WTC11 (cell line): Measurements from ENCODE around the gene RIPPLY1. TPM values are rescaled to one million over a fixed set of nuclear protein-coding genes. Genes with fewer than 3 reads are reported as not detected.

Source experiments
- ATAC-seq: fragments of 200-7000 bp; cut with Tn5 transposase; 2 replicates; pipeline ENCODE4 v1.10.0; 2021; ENCODE audit warnings: mild to moderate bottlenecking, moderate library complexity
- CTCF ChIA-PET: fragments of 300-600 bp; sonication (Branson Sonifier 250); formaldehyde crosslinking; loops from one replicate; lab custom pipeline; 2021; ENCODE audit warnings: antibody characterized with exemption; lab: Charles Lee
- POLR2A ChIA-PET: fragments of 350-600 bp; sonication (Branson Sonifier 250); formaldehyde crosslinking; loops from one replicate; lab custom pipeline; 2021; ENCODE audit warnings: antibody characterized with exemption; lab: Charles Lee
- DNase-seq: peaks from one replicate; pipeline ENCODE4 v3.0.0; 2021; ENCODE audit warnings: low spot score
- H3K27ac Mint-ChIP-seq: 2 replicates; pipeline ENCODE4 v1.8.0; 2021; ENCODE audit warnings: mixed read lengths
- H3K27me3 Mint-ChIP-seq: 2 replicates; pipeline ENCODE4 v1.8.0; 2021; ENCODE audit warnings: low read depth, mild to moderate bottlenecking, moderate library complexity, mixed read lengths
- H3K36me3 Mint-ChIP-seq: 2 replicates; pipeline ENCODE4 v1.8.0; 2021; ENCODE audit warnings: mixed read lengths
- H3K4me1 Mint-ChIP-seq: 2 replicates; pipeline ENCODE4 v1.8.0; 2022; ENCODE audit warnings: mixed read lengths
- H3K4me3 Mint-ChIP-seq: 2 replicates; pipeline ENCODE4 v1.8.0; 2021; ENCODE audit warnings: mild to moderate bottlenecking, moderate library complexity, mixed read lengths
- H3K9me3 Mint-ChIP-seq: 2 replicates; pipeline ENCODE4 v1.8.0; 2021; ENCODE audit warnings: mixed read lengths
- CBFB ChIP-seq: sonication (generic); formaldehyde crosslinking; IDR thresholded peaks from 2 replicates; pipeline ENCODE4 v1.8.1; 2022; ENCODE audit warnings: mild to moderate bottlenecking, low read depth, missing genetic modification reagents
- ESRRA ChIP-seq: sonication (generic); formaldehyde crosslinking; IDR thresholded peaks from 2 replicates; pipeline ENCODE4 v1.8.1; 2022; ENCODE audit warnings: mild to moderate bottlenecking, missing genetic modification reagents, borderline replicate concordance
- FOXJ3 ChIP-seq: sonication (generic); formaldehyde crosslinking; IDR thresholded peaks from 2 replicates; pipeline ENCODE4 v1.9.0; 2021; ENCODE audit warnings: missing genetic modification reagents, mild to moderate bottlenecking, borderline replicate concordance
- FOXK1 ChIP-seq: sonication (generic); formaldehyde crosslinking; IDR thresholded peaks from 2 replicates; pipeline ENCODE4 v1.8.0; 2022; ENCODE audit warnings: mild to moderate bottlenecking, moderate library complexity, missing genetic modification reagents
- NR2C2 ChIP-seq: sonication (generic); formaldehyde crosslinking; IDR thresholded peaks from 2 replicates; pipeline ENCODE4 v1.8.0; 2022; ENCODE audit warnings: mild to moderate bottlenecking, missing genetic modification reagents
- RELA ChIP-seq: sonication (generic); formaldehyde crosslinking; IDR thresholded peaks from 2 replicates; pipeline ENCODE4 v1.8.1; 2022; ENCODE audit warnings: missing genetic modification reagents, mild to moderate bottlenecking, borderline replicate concordance
- SMAD3 ChIP-seq: sonication (generic); formaldehyde crosslinking; IDR thresholded peaks from 2 replicates; pipeline ENCODE4 v1.8.0; 2022; ENCODE audit warnings: missing genetic modification reagents, mild to moderate bottlenecking, borderline replicate concordance
- ZNF219 ChIP-seq: sonication (generic); formaldehyde crosslinking; IDR thresholded peaks from 2 replicates; pipeline ENCODE4 v1.8.0; 2023; ENCODE audit warnings: missing genetic modification reagents, mild to moderate bottlenecking, borderline replicate concordance
- ZNF232 ChIP-seq: sonication (generic); formaldehyde crosslinking; IDR thresholded peaks from 2 replicates; pipeline ENCODE4 v1.8.0; 2022; ENCODE audit warnings: mild to moderate bottlenecking, missing genetic modification reagents
- ZNF263 ChIP-seq: sonication (generic); formaldehyde crosslinking; IDR thresholded peaks from 2 replicates; pipeline ENCODE4 v1.8.1; 2022; ENCODE audit warnings: low read depth, mild to moderate bottlenecking, moderate library complexity, missing genetic modification reagents
- ZNF416 ChIP-seq: fragments of 250-450 bp; sonication (Bioruptor Pico); IDR thresholded peaks from 2 replicates; pipeline ENCODE4 v1.9.0; 2021; ENCODE audit warnings: mild to moderate bottlenecking, inconsistent platforms
- total RNA-seq: library from RNA; stranded (reverse); gene quantifications from 3 replicates; pipeline ENCODE4 v1.2.3, GENCODE V29; 2021
- TF ChIP-seq, protein P1 (sequence below): sonication (generic); formaldehyde crosslinking; IDR thresholded peaks from 2 replicates; pipeline ENCODE4 v1.8.1; 2023; ENCODE audit warnings: mild to moderate bottlenecking, missing genetic modification reagents
- TF ChIP-seq, protein P2 (sequence below): fragments of 250-450 bp; sonication (Bioruptor Pico); IDR thresholded peaks from 2 replicates; pipeline ENCODE4 v1.9.0; 2021; ENCODE audit warnings: mild to moderate bottlenecking
- TF ChIP-seq, protein P3 (sequence below): sonication (generic); formaldehyde crosslinking; IDR thresholded peaks from 2 replicates; pipeline ENCODE4 v1.8.0; 2023; ENCODE audit warnings: missing genetic modification reagents
- TF ChIP-seq, protein P4 (sequence below): sonication (generic); formaldehyde crosslinking; IDR thresholded peaks from 2 replicates; pipeline ENCODE4 v1.8.1; 2022; ENCODE audit warnings: missing genetic modification reagents, borderline replicate concordance
- TF ChIP-seq, protein P5 (sequence below): sonication (generic); formaldehyde crosslinking; IDR thresholded peaks from 2 replicates; pipeline ENCODE4 v1.8.1; 2022; ENCODE audit warnings: mild to moderate bottlenecking, missing genetic modification reagents, moderate library complexity, borderline replicate concordance
- TF ChIP-seq, protein P6 (sequence below): sonication (generic); formaldehyde crosslinking; IDR thresholded peaks from 2 replicates; pipeline ENCODE4 v1.8.0; 2022; ENCODE audit warnings: mild to moderate bottlenecking, missing genetic modification reagents
- TF ChIP-seq, protein P7 (sequence below): sonication (generic); formaldehyde crosslinking; IDR thresholded peaks from 2 replicates; pipeline ENCODE4 v1.8.1; 2023; ENCODE audit warnings: mild to moderate bottlenecking, missing genetic modification reagents, borderline replicate concordance
- TF ChIP-seq, protein P8 (sequence below): sonication (generic); formaldehyde crosslinking; IDR thresholded peaks from 2 replicates; pipeline ENCODE4 v1.8.1; 2022; ENCODE audit warnings: mild to moderate bottlenecking, moderate library complexity, missing genetic modification reagents
- TF ChIP-seq, protein P9 (sequence below): sonication (generic); formaldehyde crosslinking; IDR thresholded peaks from 2 replicates; pipeline ENCODE4 v1.8.1; 2023; ENCODE audit warnings: mild to moderate bottlenecking, missing genetic modification reagents, moderate library complexity

The RIPPLY1 gene
- total RNA-seq, 1 experiment from 2014 or later: not detected

DNA sequence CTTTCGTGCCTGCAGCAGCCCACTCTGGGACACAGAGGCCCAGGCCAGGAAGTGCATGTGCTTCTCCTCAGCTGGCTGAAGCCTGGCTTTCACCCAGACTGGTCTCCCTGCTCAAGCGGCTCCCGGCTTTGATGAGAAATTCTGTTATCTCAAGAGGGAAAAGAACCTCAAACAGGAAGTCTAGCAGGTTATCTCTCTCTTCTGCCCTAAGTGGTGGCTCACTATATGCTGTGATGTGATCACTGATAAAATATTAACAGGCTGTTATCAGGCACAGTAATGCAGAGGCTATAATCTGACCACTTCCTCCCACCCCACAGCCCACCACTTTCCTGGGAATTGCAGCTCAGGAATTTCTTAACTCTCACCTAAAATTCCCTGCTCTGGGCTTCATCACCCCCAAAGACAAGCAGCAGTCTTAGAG lies 30.4 kb upstream of the RIPPLY1 start:
- Mint-ChIP-seq H3K4me3 (no peak overlapping the region), H3K27ac (no peak overlapping the region), H3K36me3 (no peaks in the 10 kb centered on the region), H3K4me1 (no peaks in the 10 kb centered on the region), H3K9me3 (no peaks in the 10 kb centered on the region)
- POLR2A ChIA-PET: no interaction called here
- DNase-seq (no peak), ATAC-seq (no peak)
- CTCF ChIA-PET: interaction anchor here (1.7 to 1.8 kb wide), 2 partner anchors 27 to 38 kb away, joined by 3 to 7 read pairs; no protein-coding TSS in a partner anchor
- TF ChIP-seq ZNF219 (CRISPR knock-in tag) (no peak), ZNF232 (CRISPR knock-in tag) (no peak), NR2C2 (CRISPR knock-in tag) (no peak), ZNF263 (CRISPR knock-in tag) (no peak), SMAD3 (CRISPR knock-in tag) (no peak), RELA (CRISPR knock-in tag) (no peak), FOXJ3 (CRISPR knock-in tag) (no peak), ZNF416 (CRISPR knock-in tag) (no peak), CBFB (no peak), ESRRA (CRISPR knock-in tag) (no peak), FOXK1 (CRISPR knock-in tag) (no peak)
- TF ChIP-seq, protein P1, sequence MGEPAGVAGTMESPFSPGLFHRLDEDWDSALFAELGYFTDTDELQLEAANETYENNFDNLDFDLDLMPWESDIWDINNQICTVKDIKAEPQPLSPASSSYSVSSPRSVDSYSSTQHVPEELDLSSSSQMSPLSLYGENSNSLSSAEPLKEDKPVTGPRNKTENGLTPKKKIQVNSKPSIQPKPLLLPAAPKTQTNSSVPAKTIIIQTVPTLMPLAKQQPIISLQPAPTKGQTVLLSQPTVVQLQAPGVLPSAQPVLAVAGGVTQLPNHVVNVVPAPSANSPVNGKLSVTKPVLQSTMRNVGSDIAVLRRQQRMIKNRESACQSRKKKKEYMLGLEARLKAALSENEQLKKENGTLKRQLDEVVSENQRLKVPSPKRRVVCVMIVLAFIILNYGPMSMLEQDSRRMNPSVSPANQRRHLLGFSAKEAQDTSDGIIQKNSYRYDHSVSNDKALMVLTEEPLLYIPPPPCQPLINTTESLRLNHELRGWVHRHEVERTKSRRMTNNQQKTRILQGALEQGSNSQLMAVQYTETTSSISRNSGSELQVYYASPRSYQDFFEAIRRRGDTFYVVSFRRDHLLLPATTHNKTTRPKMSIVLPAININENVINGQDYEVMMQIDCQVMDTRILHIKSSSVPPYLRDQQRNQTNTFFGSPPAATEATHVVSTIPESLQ (CRISPR knock-in tag): no peak
- TF ChIP-seq, protein P2, sequence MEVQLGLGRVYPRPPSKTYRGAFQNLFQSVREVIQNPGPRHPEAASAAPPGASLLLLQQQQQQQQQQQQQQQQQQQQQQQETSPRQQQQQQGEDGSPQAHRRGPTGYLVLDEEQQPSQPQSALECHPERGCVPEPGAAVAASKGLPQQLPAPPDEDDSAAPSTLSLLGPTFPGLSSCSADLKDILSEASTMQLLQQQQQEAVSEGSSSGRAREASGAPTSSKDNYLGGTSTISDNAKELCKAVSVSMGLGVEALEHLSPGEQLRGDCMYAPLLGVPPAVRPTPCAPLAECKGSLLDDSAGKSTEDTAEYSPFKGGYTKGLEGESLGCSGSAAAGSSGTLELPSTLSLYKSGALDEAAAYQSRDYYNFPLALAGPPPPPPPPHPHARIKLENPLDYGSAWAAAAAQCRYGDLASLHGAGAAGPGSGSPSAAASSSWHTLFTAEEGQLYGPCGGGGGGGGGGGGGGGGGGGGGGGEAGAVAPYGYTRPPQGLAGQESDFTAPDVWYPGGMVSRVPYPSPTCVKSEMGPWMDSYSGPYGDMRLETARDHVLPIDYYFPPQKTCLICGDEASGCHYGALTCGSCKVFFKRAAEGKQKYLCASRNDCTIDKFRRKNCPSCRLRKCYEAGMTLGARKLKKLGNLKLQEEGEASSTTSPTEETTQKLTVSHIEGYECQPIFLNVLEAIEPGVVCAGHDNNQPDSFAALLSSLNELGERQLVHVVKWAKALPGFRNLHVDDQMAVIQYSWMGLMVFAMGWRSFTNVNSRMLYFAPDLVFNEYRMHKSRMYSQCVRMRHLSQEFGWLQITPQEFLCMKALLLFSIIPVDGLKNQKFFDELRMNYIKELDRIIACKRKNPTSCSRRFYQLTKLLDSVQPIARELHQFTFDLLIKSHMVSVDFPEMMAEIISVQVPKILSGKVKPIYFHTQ: no peak
- TF ChIP-seq, protein P3, sequence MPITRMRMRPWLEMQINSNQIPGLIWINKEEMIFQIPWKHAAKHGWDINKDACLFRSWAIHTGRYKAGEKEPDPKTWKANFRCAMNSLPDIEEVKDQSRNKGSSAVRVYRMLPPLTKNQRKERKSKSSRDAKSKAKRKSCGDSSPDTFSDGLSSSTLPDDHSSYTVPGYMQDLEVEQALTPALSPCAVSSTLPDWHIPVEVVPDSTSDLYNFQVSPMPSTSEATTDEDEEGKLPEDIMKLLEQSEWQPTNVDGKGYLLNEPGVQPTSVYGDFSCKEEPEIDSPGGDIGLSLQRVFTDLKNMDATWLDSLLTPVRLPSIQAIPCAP (CRISPR knock-in tag): no peak
- TF ChIP-seq, protein P4, sequence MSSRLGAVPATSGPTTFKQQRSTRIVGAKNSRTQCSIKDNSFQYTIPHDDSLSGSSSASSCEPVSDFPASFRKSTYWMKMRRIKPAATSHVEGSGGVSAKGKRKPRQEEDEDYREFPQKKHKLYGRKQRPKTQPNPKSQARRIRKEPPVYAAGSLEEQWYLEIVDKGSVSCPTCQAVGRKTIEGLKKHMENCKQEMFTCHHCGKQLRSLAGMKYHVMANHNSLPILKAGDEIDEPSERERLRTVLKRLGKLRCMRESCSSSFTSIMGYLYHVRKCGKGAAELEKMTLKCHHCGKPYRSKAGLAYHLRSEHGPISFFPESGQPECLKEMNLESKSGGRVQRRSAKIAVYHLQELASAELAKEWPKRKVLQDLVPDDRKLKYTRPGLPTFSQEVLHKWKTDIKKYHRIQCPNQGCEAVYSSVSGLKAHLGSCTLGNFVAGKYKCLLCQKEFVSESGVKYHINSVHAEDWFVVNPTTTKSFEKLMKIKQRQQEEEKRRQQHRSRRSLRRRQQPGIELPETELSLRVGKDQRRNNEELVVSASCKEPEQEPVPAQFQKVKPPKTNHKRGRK (CRISPR knock-in tag): no peak
- TF ChIP-seq, protein P5, sequence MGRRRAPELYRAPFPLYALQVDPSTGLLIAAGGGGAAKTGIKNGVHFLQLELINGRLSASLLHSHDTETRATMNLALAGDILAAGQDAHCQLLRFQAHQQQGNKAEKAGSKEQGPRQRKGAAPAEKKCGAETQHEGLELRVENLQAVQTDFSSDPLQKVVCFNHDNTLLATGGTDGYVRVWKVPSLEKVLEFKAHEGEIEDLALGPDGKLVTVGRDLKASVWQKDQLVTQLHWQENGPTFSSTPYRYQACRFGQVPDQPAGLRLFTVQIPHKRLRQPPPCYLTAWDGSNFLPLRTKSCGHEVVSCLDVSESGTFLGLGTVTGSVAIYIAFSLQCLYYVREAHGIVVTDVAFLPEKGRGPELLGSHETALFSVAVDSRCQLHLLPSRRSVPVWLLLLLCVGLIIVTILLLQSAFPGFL (CRISPR knock-in tag): no peak
- TF ChIP-seq, protein P6, sequence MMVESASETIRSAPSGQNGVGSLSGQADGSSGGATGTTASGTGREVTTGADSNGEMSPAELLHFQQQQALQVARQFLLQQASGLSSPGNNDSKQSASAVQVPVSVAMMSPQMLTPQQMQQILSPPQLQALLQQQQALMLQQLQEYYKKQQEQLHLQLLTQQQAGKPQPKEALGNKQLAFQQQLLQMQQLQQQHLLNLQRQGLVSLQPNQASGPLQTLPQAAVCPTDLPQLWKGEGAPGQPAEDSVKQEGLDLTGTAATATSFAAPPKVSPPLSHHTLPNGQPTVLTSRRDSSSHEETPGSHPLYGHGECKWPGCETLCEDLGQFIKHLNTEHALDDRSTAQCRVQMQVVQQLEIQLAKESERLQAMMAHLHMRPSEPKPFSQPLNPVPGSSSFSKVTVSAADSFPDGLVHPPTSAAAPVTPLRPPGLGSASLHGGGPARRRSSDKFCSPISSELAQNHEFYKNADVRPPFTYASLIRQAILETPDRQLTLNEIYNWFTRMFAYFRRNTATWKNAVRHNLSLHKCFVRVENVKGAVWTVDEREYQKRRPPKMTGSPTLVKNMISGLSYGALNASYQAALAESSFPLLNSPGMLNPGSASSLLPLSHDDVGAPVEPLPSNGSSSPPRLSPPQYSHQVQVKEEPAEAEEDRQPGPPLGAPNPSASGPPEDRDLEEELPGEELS: no peak
- TF ChIP-seq, protein P7, sequence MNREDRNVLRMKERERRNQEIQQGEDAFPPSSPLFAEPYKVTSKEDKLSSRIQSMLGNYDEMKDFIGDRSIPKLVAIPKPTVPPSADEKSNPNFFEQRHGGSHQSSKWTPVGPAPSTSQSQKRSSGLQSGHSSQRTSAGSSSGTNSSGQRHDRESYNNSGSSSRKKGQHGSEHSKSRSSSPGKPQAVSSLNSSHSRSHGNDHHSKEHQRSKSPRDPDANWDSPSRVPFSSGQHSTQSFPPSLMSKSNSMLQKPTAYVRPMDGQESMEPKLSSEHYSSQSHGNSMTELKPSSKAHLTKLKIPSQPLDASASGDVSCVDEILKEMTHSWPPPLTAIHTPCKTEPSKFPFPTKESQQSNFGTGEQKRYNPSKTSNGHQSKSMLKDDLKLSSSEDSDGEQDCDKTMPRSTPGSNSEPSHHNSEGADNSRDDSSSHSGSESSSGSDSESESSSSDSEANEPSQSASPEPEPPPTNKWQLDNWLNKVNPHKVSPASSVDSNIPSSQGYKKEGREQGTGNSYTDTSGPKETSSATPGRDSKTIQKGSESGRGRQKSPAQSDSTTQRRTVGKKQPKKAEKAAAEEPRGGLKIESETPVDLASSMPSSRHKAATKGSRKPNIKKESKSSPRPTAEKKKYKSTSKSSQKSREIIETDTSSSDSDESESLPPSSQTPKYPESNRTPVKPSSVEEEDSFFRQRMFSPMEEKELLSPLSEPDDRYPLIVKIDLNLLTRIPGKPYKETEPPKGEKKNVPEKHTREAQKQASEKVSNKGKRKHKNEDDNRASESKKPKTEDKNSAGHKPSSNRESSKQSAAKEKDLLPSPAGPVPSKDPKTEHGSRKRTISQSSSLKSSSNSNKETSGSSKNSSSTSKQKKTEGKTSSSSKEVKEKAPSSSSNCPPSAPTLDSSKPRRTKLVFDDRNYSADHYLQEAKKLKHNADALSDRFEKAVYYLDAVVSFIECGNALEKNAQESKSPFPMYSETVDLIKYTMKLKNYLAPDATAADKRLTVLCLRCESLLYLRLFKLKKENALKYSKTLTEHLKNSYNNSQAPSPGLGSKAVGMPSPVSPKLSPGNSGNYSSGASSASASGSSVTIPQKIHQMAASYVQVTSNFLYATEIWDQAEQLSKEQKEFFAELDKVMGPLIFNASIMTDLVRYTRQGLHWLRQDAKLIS: no peak
- TF ChIP-seq, protein P8, sequence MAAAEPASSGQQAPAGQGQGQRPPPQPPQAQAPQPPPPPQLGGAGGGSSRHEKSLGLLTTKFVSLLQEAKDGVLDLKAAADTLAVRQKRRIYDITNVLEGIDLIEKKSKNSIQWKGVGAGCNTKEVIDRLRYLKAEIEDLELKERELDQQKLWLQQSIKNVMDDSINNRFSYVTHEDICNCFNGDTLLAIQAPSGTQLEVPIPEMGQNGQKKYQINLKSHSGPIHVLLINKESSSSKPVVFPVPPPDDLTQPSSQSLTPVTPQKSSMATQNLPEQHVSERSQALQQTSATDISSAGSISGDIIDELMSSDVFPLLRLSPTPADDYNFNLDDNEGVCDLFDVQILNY (CRISPR knock-in tag): no peak
- TF ChIP-seq, protein P9, sequence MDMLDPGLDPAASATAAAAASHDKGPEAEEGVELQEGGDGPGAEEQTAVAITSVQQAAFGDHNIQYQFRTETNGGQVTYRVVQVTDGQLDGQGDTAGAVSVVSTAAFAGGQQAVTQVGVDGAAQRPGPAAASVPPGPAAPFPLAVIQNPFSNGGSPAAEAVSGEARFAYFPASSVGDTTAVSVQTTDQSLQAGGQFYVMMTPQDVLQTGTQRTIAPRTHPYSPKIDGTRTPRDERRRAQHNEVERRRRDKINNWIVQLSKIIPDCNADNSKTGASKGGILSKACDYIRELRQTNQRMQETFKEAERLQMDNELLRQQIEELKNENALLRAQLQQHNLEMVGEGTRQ (CRISPR knock-in tag): no peak
- TF ChIP-seq, all 79 proteins: peak for 0
- H3K27me3 Mint-ChIP-seq: no peaks in the 10 kb centered on the region
